H1 (cell line): ENCODE results near the gene DBP. TPM values are rescaled to one million over a fixed set of nuclear protein-coding genes. Genes with fewer than 3 reads are reported as not detected.

Source experiments
- CTCF ChIA-PET: fragments of 300-600 bp; sonication (Branson Sonifier 250); formaldehyde crosslinking; loops from one replicate; lab custom pipeline; 2021; ENCODE audit not compliant: partially characterized antibody; lab: Charles Lee
- POLR2A ChIA-PET: fragments of 300-600 bp; sonication (Branson Sonifier 250); formaldehyde crosslinking; loops from one replicate; lab custom pipeline; 2021; ENCODE audit warnings: inconsistent platforms; ENCODE audit not compliant: partially characterized antibody; lab: Charles Lee
- DNase-seq, 2 experiments: peaks; one replicate each; pipeline versions ENCODE4 v3.0.0 to v3.0.0-alpha.2; 2010 to 2022; ENCODE audit warnings: low spot score in 2 of 2, low read depth in 1 of 2, mixed read lengths in 1 of 2
- FAIRE-seq: peaks from 2 replicates; lab custom pipeline; 2011; peaks lifted over from hg19 to GRCh38; lab: Jason Lieb, UNC
- H2AFZ ChIP-seq: 2 replicates; pipeline ENCODE4 v1.8.1; 2012; ENCODE audit warnings: low read length, inconsistent platforms
- H2AK5ac ChIP-seq: 2 replicates; pipeline ENCODE4 v1.6.1; 2013; ENCODE audit warnings: low read depth, low read length
- H2BK120ac ChIP-seq: replicated peaks from 2 replicates; pipeline ENCODE3; 2013; ENCODE audit warnings: low read depth, low read length, inconsistent platforms
- H2BK12ac ChIP-seq: 2 replicates; pipeline ENCODE4 v1.6.1; 2013; ENCODE audit warnings: low read depth, low read length
- H2BK15ac ChIP-seq: 2 replicates; pipeline ENCODE4 v1.6.1; 2013; ENCODE audit warnings: low read length
- H2BK20ac ChIP-seq: 2 replicates; pipeline ENCODE4 v1.6.1; 2013; ENCODE audit warnings: low read length
- H2BK5ac ChIP-seq: 2 replicates; pipeline ENCODE4 v1.6.1; 2013; ENCODE audit warnings: low read depth, low read length
- H3K14ac ChIP-seq: 2 replicates; pipeline ENCODE4 v1.6.1; 2013; ENCODE audit warnings: inconsistent platforms; ENCODE audit not compliant: insufficient read length
- H3K18ac ChIP-seq: 2 replicates; pipeline ENCODE4 v1.6.1; 2013; ENCODE audit warnings: low read length; ENCODE audit errors: extremely low read depth
- H3K23ac ChIP-seq: 2 replicates; pipeline ENCODE4 v1.6.1; 2013; ENCODE audit warnings: inconsistent platforms; ENCODE audit not compliant: insufficient read length
- H3K23me2 ChIP-seq: 2 replicates; pipeline ENCODE4 v1.6.1; 2013; ENCODE audit warnings: low read depth, low read length
- H3K27ac ChIP-seq: 2 replicates; pipeline ENCODE4 v1.6.1; 2011; ENCODE audit warnings: low read depth, low read length, inconsistent platforms
- H3K27me3 ChIP-seq, 4 experiments: replicated peaks in 1 of 4; 1 replicate in 1 of 4; 2 replicates in 3 of 4; pipeline versions ENCODE4 v1.6.1 to v1.8.1; 2011 to 2013; ENCODE audit warnings: low read length in 3 of 4, mild to moderate bottlenecking in 3 of 4, inconsistent platforms in 2 of 4, mixed read lengths in 2 of 4, moderate library complexity in 1 of 4; ENCODE audit not compliant: control insufficient read depth in 3 of 4, insufficient read depth in 3 of 4; ENCODE audit errors: extremely low read depth in 1 of 4
- H3K36me3 ChIP-seq, 4 experiments: 2 replicates each; pipeline versions ENCODE4 v1.6.1 to v1.8.1; 2011 to 2013; ENCODE audit warnings: mild to moderate bottlenecking in 4 of 4, low read length in 3 of 4, moderate library complexity in 2 of 4, control low read depth in 1 of 4, inconsistent platforms in 1 of 4; ENCODE audit not compliant: insufficient read depth in 4 of 4, control insufficient read depth in 2 of 4
- H3K4ac ChIP-seq: replicated peaks from 2 replicates; pipeline ENCODE3; 2013; ENCODE audit warnings: low read length, low read depth, mixed read lengths, inconsistent platforms; ENCODE audit not compliant: insufficient read length
- H3K4me1 ChIP-seq, 4 experiments: replicated peaks in 1 of 4; 1 replicate in 1 of 4; 2 replicates in 3 of 4; pipeline versions ENCODE4 v1.6.1 to v1.8.1; 2011 to 2013; ENCODE audit warnings: low read length in 3 of 4, inconsistent platforms in 2 of 4, mixed read lengths in 1 of 4; ENCODE audit not compliant: insufficient read depth in 4 of 4, control insufficient read depth in 3 of 4
- H3K4me2 ChIP-seq, 2 experiments: 2 replicates each; pipeline versions ENCODE4 v1.6.1 to v1.8.1; 2011 to 2013; ENCODE audit warnings: low read depth in 2 of 2, low read length in 2 of 2, control low read depth in 1 of 2, inconsistent platforms in 1 of 2, mild to moderate bottlenecking in 1 of 2; ENCODE audit not compliant: insufficient read depth in 1 of 2
- H3K4me3 ChIP-seq, 4 experiments: fragments of 200-600, 300-600 bp in 1 of 4; sonication (generic), shearing (Covaris generic), sonication (Bioruptor Twin) in 1 of 4; 2 replicates each; pipeline versions ENCODE4 v1.5.1 to v1.8.1; 2011 to 2016; ENCODE audit warnings: low read length in 4 of 4, low read depth in 3 of 4, control low read depth in 2 of 4, inconsistent platforms in 2 of 4, mild to moderate bottlenecking in 2 of 4, mixed read lengths in 1 of 4, moderate library complexity in 1 of 4; ENCODE audit not compliant: insufficient read depth in 2 of 4; ENCODE audit errors: extremely low read depth in 1 of 4
- H3K56ac ChIP-seq: replicated peaks from 2 replicates; pipeline ENCODE3; 2013; ENCODE audit warnings: low read depth, mild to moderate bottlenecking, mixed read lengths, low read length, inconsistent platforms; ENCODE audit not compliant: insufficient read length
- H3K79me1 ChIP-seq: 2 replicates; pipeline ENCODE4 v1.6.1; 2013; ENCODE audit warnings: low read depth, low read length, control low read depth
- H3K79me2 ChIP-seq, 2 experiments: 2 replicates each; pipeline versions ENCODE4 v1.6.1 to v1.8.1; 2012 to 2013; ENCODE audit warnings: low read length in 2 of 2, mild to moderate bottlenecking in 2 of 2, inconsistent platforms in 1 of 2; ENCODE audit not compliant: insufficient read depth in 2 of 2, control insufficient read depth in 1 of 2
- H3K9ac ChIP-seq, 4 experiments: replicated peaks in 1 of 4; 1 replicate in 1 of 4; 2 replicates in 3 of 4; pipeline versions ENCODE4 v1.6.1 to v1.8.1; 2011 to 2013; ENCODE audit warnings: low read depth in 3 of 4, low read length in 3 of 4, control low read depth in 2 of 4, mild to moderate bottlenecking in 2 of 4, moderate library complexity in 2 of 4, inconsistent platforms in 1 of 4; ENCODE audit errors: extremely low read depth in 1 of 4
- H3K9me3 ChIP-seq, 2 experiments: 2 replicates each; pipeline versions ENCODE4 v1.6.1 to v1.8.1; 2012 to 2013; ENCODE audit warnings: mild to moderate bottlenecking in 2 of 2, moderate library complexity in 2 of 2, control low read depth in 1 of 2, inconsistent platforms in 1 of 2, low read depth in 1 of 2, low read length in 1 of 2, mixed read lengths in 1 of 2; ENCODE audit not compliant: insufficient read depth in 2 of 2
- H4K20me1 ChIP-seq, 2 experiments: replicated peaks in 1 of 2; 2 replicates each; pipeline versions ENCODE3 to v1.8.1; 2011 to 2013; ENCODE audit warnings: inconsistent platforms in 2 of 2, low read length in 2 of 2, mild to moderate bottlenecking in 1 of 2; ENCODE audit not compliant: insufficient read depth in 2 of 2, control insufficient read depth in 1 of 2
- H4K5ac ChIP-seq: 2 replicates; pipeline ENCODE4 v1.6.1; 2013; ENCODE audit warnings: low read length, low read depth, mixed read lengths, inconsistent platforms; ENCODE audit not compliant: insufficient read length
- H4K8ac ChIP-seq: 2 replicates; pipeline ENCODE4 v1.8.0; 2013; ENCODE audit warnings: mild to moderate bottlenecking, moderate library complexity, low read length, inconsistent platforms; ENCODE audit not compliant: insufficient read depth; ENCODE audit errors: extremely low read depth
- H4K91ac ChIP-seq: replicated peaks from 2 replicates; pipeline ENCODE3; 2013; ENCODE audit warnings: low read length, mixed read lengths, inconsistent platforms; ENCODE audit not compliant: insufficient read length
- ATF2 ChIP-seq: IDR thresholded peaks from 2 replicates; pipeline ENCODE4 v1.6.1; 2012; ENCODE audit warnings: low read length, inconsistent platforms
- BCL11A ChIP-seq, 2 experiments: IDR thresholded peaks; one replicate each; pipeline ENCODE4 v1.6.1; 2011; ENCODE audit warnings: low read depth in 2 of 2, low read length in 2 of 2, mild to moderate bottlenecking in 2 of 2
- EZH2 ChIP-seq: fragments of 200-600 bp; sonication (generic); IDR thresholded peaks from 2 replicates; pipeline ENCODE4 v1.7.1; 2012; ENCODE audit warnings: low read depth, mild to moderate bottlenecking, moderate library complexity, low read length, inconsistent platforms; ENCODE audit not compliant: severe bottlenecking
- FOSL1 ChIP-seq: IDR thresholded peaks from 2 replicates; pipeline ENCODE4 v1.6.1; 2011; ENCODE audit warnings: mild to moderate bottlenecking, low read depth, low read length, moderate library complexity; ENCODE audit not compliant: insufficient read depth
- JUND ChIP-seq: IDR thresholded peaks from 2 replicates; pipeline ENCODE4 v1.6.1; 2011; ENCODE audit warnings: mild to moderate bottlenecking, improper control_type of control experiment, low read length
- KDM1A ChIP-seq: fragments of 200-600, 300-600 bp; sonication (generic); IDR thresholded peaks from 2 replicates; pipeline ENCODE4 v1.7.1; 2016; ENCODE audit warnings: mild to moderate bottlenecking, low read length, borderline replicate concordance
- RAD21 ChIP-seq, 2 experiments: IDR thresholded peaks in 1 of 2; conservative IDR thresholded peaks in 1 of 2; 2 replicates each; pipeline ENCODE4 v1.6.1; 2011; ENCODE audit warnings: low read depth in 2 of 2, low read length in 2 of 2, improper control_type of control experiment in 1 of 2, inconsistent platforms in 1 of 2, mild to moderate bottlenecking in 1 of 2, moderate library complexity in 1 of 2
- SP1 ChIP-seq: IDR thresholded peaks from 2 replicates; pipeline ENCODE4 v1.6.1; 2011; ENCODE audit warnings: low read depth, low read length
- WGBS, 2 experiments: shearing (Covaris generic) in 1 of 2; methylation state at CpG; one replicate each; pipeline versions ENCODE4 v1.1.6 to v1.1.7; 2013 to 2015; ENCODE audit warnings: low lambda C conversion rate in 2 of 2, mixed read lengths in 2 of 2, inconsistent platforms in 1 of 2, low coverage in 1 of 2, missing lambda C conversion rate in 1 of 2; ENCODE audit not compliant: insufficient replicate concordance in 2 of 2, insufficient coverage in 1 of 2, insufficient read length in 1 of 2; ENCODE audit errors: extremely low coverage in 1 of 2, missing lambda C conversion rate in 1 of 2; 5-methylcytosine and 5-hydroxymethylcytosine counted together
- polyA plus RNA-seq, 7 experiments: library from polyadenylated mRNA; depleted of rRNA in 3 of 7; stranded (reverse) in 5 of 7; unstranded in 2 of 7; fragments of >200 nt in 5 of 7; fragments of 200-250 nt in 2 of 7; gene quantifications; 1 replicate in 5 of 7; 2 replicates in 1 of 7; 4 replicates in 1 of 7; pipeline versions ENCODE4 v1.2.1 to v1.2.3, GENCODE V29; 2011 to 2013; ENCODE audit warnings: missing spikeins in 2 of 7, mixed read lengths in 2 of 7
- total RNA-seq: library from RNA; stranded (reverse); fragmentation: NEBNext Ultra II Directional; extraction: Animal tissue kit (Norgen Biotek cat#: 25700); gene quantifications from 2 replicates; pipeline ENCODE4 v1.2.1, GENCODE V29; 2021

The DBP gene
- total and polyA plus RNA-seq, 2 of the 8 experiments (the other 6 are each of a cell fraction or from before 2014, with no cell fraction given) = 7.5 to 8.3 TPM

GRCh38 chr19:48637948-48638830 is 1.0 kb upstream of the DBP start:
- H2AFZ ChIP-seq = no peak overlapping the region
- peak overlapping the region; percentile 98 for H2AK5ac ChIP-seq
- H4K20me1 ChIP-seq = no peaks in the 10 kb centered on the region
- H3K4me2 ChIP-seq = peak overlapping the region; percentile 66 to 94
- no peaks in the 10 kb centered on the region for H3K79me1 ChIP-seq
- DNase-seq (peak; percentile 67 to 82), FAIRE-seq (no peak)
- peak overlapping the region in 3 of 4 experiments; percentile 64 to 72 (median 66); a peak in 6 of 7 replicates for H3K9ac ChIP-seq
- H3K14ac ChIP-seq = no peak overlapping the region
- H3K56ac ChIP-seq = peak overlapping the region; percentile 18
- no peaks in the 10 kb centered on the region for H3K79me2 ChIP-seq
- H4K8ac ChIP-seq = no peak overlapping the region
- peak overlapping the region; percentile 23 to 74 (median 53); a peak in 6 of 8 replicates for H3K4me3 ChIP-seq
- H3K23ac ChIP-seq = no peak overlapping the region
- H2BK12ac ChIP-seq = peak overlapping the region; percentile 76
- H2BK5ac ChIP-seq = peak overlapping the region; percentile 95
- H2BK15ac ChIP-seq = peak overlapping the region; percentile 92
- peak overlapping the region; percentile 11 for H3K4ac ChIP-seq
- peaks cover 25% of the 10 kb centered on the region for H3K23me2 ChIP-seq
- peak overlapping the region; percentile 17 for H4K91ac ChIP-seq
- peak overlapping the region; percentile 24 for H4K5ac ChIP-seq
- peak overlapping the region; percentile 89 for H3K27ac ChIP-seq
- peaks cover 0 to 2% (median 0%) of the 10 kb centered on the region in 4 experiments; a peak in 2 of 7 replicates for H3K27me3 ChIP-seq
- no peaks in the 10 kb centered on the region for H3K9me3 ChIP-seq
- no peaks in the 10 kb centered on the region for H3K36me3 ChIP-seq
- H3K4me1 ChIP-seq = peaks cover 9 to 28% (median 19%) of the 10 kb centered on the region in 4 experiments
- 13% methylated on average over 26 of the region's 29 CpGs; no CpG with 5 or more reads in 1 of the 2 experiments for WGBS, 2 experiments
- ChIA-PET POLR2A (interaction anchor here (0.7 to 30.9 kb wide), 9 partner anchors 8 to 326 kb away, joined by 3 to 788 read pairs (median 4); partner anchors contain the start of genes CA11, FAM83E, RPL18 and SPACA4), CTCF (interaction anchor here (0.6 to 1.1 kb wide), 4 partner anchors 8 to 275 kb away, joined by 3 to 5 read pairs (median 3); partner anchors contain the start of gene MAMSTR)
- H2BK120ac ChIP-seq = peak overlapping the region; percentile 13
- H3K18ac ChIP-seq = peak overlapping the region; percentile 93
- H2BK20ac ChIP-seq = peak overlapping the region; percentile 92
- TF ChIP-seq ATF2 = no peak; the same call in 1 of the 2 replicates
- TF ChIP-seq BCL11A (IDR thresholded peaks at IDR 0.05; ENCODE audit: low read depth in 2 of 2, low read length in 2 of 2) = no peak
- peak; percentile 94 for TF ChIP-seq JUND
- no peak for TF ChIP-seq FOSL1
- TF ChIP-seq EZH2 = no peak
- TF ChIP-seq KDM1A = no peak
- TF ChIP-seq RAD21 (IDR thresholded peaks at IDR 0.05 in 1 of 2, conservative IDR thresholded peaks at IDR 0.05 in 1 of 2; ENCODE audit: low read depth in 2 of 2, low read length in 2 of 2) = no peak
- peak; percentile 72; the same call in 1 of the 2 replicates for TF ChIP-seq SP1
